GM19023 (cell line): Measurements from ENCODE around the gene LRFN5.

ENCODE experiments used
- ATAC-seq: cut with Tn5 transposase; IDR thresholded peaks from one replicate; pipeline ENCODE4 v1.9.1; 2021; ENCODE audit warnings: mild to moderate bottlenecking, moderate library complexity; ENCODE audit not compliant: unreplicated experiment

LRFN5 gene

GRCh38 chr14:41766772-41767171 lies 160.1 kb downstream of the LRFN5 start:
- ATAC-seq, result no peak

GRCh38 chr14:41773536-41774279 lies 167.0 kb downstream of the LRFN5 start:
- no peak for ATAC-seq

- ATAC-seq, result no peak
Observed at GRCh38 chr14:41782511-41782910, 175.8 kb downstream of the LRFN5 start.

- no peak for ATAC-seq
Observed at GRCh38 chr14:41783403-41783802, 176.7 kb downstream of the LRFN5 start.

- no peak for ATAC-seq
Observed at GRCh38 chr14:41785696-41786095, 179.0 kb downstream of the LRFN5 start.

GRCh38 chr14:41799817-41800216 lies 193.1 kb downstream of the LRFN5 start:
- ATAC-seq, result no peak

GRCh38 chr14:41805633-41806032 lies 199.0 kb downstream of the LRFN5 start:
- ATAC-seq, result no peak

- no peak for ATAC-seq
Observed at GRCh38 chr14:41806366-41806975, 199.8 kb downstream of the LRFN5 start.

GRCh38 chr14:41810362-41810761 lies 203.7 kb downstream of the LRFN5 start:
- no peak for ATAC-seq

GRCh38 chr14:41817626-41818025 lies 210.9 kb downstream of the LRFN5 start:
- no peak for ATAC-seq

GRCh38 chr14:41824441-41824840 lies 217.8 kb downstream of the LRFN5 start:
- no peak for ATAC-seq

GRCh38 chr14:41825622-41826021 lies 218.9 kb downstream of the LRFN5 start:
- ATAC-seq, result no peak

- ATAC-seq, result no peak
Observed at GRCh38 chr14:41830714-41831406, 224.2 kb downstream of the LRFN5 start.

- ATAC-seq, result no peak
Observed at GRCh38 chr14:41839661-41840060, 233.0 kb downstream of the LRFN5 start.

GRCh38 chr14:41859336-41859735 lies 252.7 kb downstream of the LRFN5 start:
- ATAC-seq, result no peak

GRCh38 chr14:41860586-41860985 lies 253.9 kb downstream of the LRFN5 start:
- ATAC-seq, result no peak

- no peak for ATAC-seq
Observed at GRCh38 chr14:41865894-41866293, 259.2 kb downstream of the LRFN5 start.

- no peak for ATAC-seq
Observed at GRCh38 chr14:41868396-41868795, 261.7 kb downstream of the LRFN5 start.

GRCh38 chr14:41872931-41873685 lies 266.4 kb downstream of the LRFN5 start:
- ATAC-seq, result no peak

GRCh38 chr14:41873686-41874317 lies 267.1 kb downstream of the LRFN5 start:
- ATAC-seq, result no peak

- ATAC-seq, result no peak
Observed at GRCh38 chr14:41875116-41875515, 268.4 kb downstream of the LRFN5 start.
